GM12891 (cell line): Measurements from ENCODE around the gene TLK1.

Experiments
- POLR2A ChIP-seq: IDR thresholded peaks from 2 replicates; pipeline ENCODE4 v1.6.1; 2011; ENCODE audit warnings: low read depth, low read length, control low read depth
- POLR2AphosphoS5 ChIP-seq: IDR thresholded peaks from 2 replicates; pipeline ENCODE4 v1.6.1; 2011; ENCODE audit warnings: low read depth, low read length, control low read depth
- TAF1 ChIP-seq: IDR thresholded peaks from 2 replicates; pipeline ENCODE4 v1.6.1; 2011; ENCODE audit warnings: low read depth, low read length, control low read depth

GRCh38 chr2:170971071-170971470 lies 189.6 kb downstream of the TLK1 start:
- TF ChIP-seq TAF1: no peak
- no peak for TF ChIP-seq POLR2A
- no peak for TF ChIP-seq POLR2AphosphoS5
